ENCODE results near the gene OR2F2.

DNA sequence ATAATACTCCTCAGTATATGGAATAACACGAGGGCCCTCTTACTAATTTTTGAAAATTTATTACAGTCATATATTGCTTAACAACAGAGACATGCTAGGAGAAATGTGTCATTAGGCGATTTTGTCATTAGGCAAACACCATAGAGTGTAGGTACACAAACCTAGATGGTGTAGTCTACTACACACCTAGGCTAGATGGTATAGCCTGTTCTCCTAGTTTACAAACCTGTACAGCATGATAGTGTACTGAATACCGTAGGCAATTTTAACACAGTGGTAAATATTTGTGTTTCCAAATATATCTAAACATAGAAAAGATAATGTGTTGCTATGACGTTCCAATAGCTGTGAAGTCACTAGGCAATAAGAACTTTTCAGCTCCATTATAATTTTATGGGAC lies 32.4 kb downstream of the OR2F2 start:
- no peak for TF ChIP-seq CTCF (IDR thresholded peaks at IDR 0.05)
- TF ChIP-seq POLR2A (IDR thresholded peaks at IDR 0.05) = no peak
- TF ChIP-seq EP300 (IDR thresholded peaks at IDR 0.05) = no peak

Measured in sigmoid colon (tissue), 4 donors.